CD4-positive, alpha-beta T cell treated with Interleukin-4 for 1 hour (primary cell): ENCODE measurements around the gene TUBGCP2.

Experiments
- DNase-seq, 2 donors: peaks; one replicate each; pipeline ENCODE4 v3.0.0-alpha.2; 2020 to 2022

Gene TUBGCP2

DNA sequence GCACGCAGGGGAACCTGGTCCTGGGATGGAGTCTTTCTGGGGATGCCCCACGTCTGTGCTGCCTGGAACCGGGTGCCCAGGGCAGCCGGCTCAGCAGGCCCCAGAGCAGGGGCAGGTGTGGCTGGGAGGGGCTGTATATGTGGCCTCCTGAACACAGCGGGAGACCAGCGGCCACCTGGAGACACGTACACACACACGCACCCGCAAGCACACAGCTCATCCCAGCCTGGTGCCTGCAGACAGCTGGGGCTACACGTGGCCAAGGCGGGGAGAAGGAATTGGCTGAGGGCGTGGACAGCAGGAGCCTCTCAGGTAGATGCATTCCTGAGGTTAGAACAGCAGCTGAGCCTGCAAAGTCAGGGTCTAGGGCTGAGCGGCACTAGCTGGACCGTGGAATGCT lies 46.0 kb downstream of the TUBGCP2 start:
- no peak for DNase-seq

DNA sequence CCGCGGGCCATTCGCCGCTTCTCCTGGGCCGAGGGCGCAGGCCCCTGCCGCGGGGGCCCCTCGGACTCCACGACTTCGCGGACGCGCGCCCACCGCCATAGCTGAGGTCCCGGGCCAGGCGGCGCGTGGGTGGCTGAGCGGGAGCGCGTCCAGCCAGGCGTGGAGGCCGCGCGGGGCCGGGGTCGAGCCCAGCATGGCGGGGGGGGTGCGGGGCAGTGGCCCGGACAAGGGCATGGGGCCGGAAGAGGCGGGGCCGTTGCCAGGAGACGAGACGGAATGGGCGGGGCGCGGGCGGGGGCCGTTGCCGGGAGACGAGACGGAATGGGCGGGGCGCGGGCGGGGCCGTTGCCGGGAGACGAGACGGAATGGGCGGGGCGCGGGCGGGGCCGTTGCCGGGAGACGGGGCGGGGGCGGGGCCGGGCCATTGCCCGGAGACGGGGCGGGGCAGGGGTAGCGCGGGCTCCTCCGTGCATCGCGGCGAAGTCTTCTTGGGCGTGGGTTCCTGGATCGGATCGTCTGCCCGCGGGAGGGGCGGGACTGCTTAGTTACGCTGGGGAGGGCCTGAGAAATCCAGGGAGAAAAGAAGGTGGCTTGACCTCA lies 46.8 kb downstream of the TUBGCP2 start:
- DNase-seq: peak; percentile 91

DNA sequence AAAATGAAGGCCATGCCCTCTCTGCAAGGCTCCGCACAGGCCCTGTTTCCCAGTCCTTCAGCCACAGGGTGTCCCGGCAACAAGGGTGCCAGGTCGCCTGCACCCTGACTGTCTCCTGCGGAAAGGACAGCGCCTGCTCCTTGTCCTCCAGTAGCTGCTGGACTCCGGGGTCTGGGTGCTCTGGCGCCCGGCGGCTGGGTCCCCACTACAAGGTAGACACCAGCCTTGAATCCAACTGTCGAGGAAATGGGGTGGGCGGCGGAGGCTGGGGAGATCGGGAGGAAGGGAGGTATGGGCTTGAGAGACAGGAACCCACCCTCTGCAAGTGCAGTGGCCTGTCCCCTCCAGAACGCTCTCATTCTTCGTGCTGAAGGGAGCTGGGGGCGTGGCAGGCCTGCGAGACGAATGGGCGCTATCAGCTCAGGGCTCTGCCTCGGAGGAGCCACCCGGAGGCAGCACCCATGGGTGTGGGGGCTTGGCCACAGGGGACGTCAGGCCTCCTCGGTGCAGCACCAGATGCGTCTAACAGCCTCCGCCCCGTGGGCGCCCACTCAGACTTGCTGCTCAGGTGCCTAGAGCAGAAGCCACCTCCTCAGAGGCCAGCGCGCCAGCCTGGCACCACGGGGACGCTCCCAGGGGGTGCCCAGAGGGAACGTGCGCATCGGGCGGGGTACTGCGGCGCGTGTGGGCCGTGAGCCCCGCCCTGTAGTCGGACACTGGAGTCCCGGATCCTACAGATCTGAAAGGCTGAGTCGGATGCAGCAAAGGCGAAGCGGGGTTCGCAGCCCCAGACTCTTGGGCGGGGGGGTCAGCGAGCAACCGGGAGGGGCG lies 47.6 kb downstream of the TUBGCP2 start:
- peak; percentile 73 to 75 for DNase-seq

DNA sequence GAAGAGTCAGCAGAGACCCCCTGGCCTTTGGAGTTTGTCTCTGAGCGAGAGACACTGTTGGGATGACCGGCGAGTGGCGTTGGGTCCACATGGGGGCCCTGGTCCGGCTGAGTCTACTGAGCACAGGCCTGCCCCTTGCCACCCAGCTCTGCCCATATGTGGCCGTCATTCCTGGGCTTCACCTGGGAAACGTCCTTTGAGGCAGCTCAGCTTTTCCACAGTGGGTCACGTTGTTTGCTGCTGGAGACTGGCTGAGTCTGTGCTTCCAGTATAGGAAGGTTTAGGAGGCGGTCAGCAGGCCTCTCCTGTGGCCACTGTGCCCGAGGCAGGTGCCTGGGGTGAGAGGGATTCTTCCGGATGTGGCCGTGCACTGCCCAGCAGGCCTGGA lies 49.1 kb downstream of the TUBGCP2 start:
- no peak for DNase-seq

DNA sequence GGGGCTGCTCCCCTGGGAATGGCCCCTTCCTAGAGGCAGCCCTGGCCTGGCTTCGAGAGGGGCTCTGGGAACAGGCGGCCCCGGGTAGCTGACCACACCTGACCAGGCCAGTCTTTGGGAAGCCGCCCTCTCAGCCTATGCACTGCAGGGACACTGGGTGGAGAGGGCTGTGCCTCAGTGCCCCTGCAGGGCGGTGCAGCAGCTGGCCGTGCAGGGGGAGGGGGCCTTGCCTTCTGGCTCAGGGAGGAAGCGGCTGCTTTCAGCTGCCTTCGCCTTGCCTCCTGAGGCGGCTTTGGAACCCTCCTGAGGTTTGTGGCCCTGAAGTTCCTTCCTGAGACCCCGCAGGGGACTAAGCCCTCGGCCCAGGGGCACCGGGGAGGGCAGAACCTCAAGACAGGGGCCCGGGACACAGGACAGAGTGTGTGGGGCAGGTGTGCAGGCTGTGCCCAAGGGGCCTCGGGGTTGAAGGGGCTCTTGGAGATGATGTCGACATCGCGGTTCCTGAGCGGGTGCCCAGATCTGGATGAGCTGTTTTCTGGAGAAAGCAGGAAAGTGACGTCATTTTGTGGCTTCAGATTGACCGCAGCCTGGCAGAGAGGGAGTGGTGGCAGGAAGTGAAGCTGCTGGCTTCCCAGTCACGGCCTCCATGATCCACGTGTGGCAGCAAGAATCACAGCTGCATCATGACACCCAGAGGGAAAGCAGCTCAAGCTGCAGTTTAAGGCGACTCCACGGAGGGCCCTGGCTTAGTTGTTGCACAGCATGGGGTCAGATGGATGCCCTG lies 49.7 kb downstream of the TUBGCP2 start:
- peak; percentile 92 to 93 for DNase-seq

DNA sequence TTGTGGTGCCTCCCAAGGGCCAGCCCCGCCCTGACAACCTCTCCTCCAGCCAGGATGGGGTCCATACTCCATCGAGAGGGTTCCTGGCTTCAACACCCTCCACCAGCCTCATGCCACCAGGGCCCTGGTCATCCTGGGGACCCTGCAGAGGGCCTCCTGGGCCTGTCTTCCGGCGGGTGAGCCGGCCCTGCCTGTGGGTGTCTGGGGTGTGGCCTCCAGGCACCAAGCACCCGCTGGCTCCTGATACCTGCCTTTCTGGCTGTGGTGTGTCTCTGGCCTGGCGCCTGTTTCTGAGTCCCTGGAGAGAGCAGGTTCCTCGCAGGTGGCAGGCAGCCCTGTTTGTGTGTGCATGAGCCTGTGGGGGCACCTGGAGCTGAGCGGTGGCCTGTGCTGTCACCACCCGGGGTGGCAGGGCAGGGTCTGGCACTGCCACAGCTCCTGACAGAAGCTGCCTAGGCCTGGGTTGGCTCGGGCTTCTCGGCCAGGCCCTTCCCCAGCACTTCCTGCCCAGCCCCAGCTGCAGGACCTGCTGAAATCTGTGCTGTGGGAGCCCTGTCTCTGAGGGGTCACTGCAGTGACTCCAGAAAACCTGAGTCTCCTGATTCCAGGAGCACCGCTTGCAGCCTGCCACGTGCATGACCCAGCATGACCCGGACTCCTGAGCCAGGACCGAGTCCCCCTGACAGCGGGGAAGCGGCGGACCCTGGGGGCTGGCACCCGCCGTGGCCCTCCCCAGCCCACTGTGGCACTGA lies 50.4 kb downstream of the TUBGCP2 start:
- DNase-seq: peak; percentile 41 to 50

DNA sequence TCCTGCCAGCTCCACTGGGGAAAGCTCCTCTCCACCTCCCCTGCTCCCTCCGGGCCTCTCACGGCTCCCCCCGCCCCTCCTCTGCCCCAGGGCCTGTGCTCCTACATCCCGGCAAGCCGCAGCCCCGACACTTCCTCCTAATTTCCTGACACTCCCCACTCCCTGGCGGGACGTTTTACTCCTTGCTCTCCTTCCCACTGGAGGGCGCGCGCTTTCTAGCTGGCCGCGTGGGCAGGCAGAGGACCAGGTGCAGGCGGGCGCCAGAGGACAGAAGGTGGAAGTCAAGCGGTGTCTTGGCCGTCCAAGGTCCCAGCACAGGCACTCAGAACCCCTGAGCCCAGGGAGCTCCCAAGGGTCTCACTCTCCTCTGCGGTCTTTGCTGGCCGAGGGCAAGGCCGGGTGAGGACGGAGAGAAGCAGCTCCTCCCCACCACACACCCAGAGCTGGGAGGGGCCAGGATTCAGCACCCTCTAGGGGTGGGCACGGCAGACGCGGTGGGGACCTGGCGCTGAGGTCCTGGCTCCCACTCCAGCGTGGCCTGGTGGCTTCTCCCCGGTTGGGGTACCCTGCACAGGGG lies 51.1 kb downstream of the TUBGCP2 start:
- DNase-seq: peak in 1 of 2 donors; percentile 53

DNA sequence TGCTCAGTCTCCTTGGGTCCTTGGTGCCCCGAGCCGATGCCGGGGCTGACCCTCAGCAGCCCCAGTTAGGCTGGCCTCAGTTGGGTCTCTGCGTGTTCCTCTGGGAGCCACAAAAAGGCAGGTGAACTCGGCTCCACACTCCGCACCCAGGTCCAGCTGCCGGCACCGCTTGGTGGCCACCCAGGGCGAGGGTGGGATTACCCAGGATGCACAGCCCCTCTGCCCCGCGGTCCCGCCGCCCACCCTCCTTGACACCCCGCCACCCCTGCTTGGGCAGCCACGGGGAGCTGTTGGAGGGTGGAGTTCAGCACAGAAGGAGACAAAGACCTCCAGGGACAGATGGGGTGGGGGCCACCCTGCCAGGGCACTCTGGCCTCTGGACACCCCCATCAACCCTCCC lies 53.3 kb downstream of the TUBGCP2 start:
- DNase-seq: no peak

DNA sequence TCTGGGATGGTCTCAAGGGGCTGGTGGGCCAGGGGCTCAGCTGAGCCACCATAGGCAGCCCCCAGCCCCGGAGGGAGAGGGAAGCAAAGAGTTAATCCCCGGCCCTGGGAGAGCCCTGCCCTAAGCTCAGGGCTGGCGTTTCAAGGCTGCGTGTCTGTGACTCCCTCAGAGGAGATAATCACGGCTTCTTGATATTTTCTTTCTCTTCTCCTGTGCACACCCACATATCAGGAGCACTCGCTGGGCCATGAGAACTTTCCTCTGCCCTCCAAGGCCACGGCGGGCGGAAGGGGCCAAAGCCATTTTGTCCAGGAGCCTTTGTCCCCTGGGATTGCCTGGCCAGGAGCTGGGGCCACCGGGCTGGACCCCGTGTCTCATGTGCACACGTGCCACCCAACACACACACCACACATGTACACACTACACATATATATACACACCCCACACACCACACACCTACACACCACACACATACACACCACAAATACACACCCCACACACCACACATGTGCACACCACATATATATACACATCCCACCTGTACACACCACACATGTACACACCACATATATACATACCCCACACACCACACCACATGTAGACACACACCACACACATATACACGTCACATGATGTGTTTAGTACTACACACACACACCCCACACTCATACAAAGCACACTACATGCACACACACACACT lies 54.1 kb downstream of the TUBGCP2 start:
- DNase-seq: no peak

DNA sequence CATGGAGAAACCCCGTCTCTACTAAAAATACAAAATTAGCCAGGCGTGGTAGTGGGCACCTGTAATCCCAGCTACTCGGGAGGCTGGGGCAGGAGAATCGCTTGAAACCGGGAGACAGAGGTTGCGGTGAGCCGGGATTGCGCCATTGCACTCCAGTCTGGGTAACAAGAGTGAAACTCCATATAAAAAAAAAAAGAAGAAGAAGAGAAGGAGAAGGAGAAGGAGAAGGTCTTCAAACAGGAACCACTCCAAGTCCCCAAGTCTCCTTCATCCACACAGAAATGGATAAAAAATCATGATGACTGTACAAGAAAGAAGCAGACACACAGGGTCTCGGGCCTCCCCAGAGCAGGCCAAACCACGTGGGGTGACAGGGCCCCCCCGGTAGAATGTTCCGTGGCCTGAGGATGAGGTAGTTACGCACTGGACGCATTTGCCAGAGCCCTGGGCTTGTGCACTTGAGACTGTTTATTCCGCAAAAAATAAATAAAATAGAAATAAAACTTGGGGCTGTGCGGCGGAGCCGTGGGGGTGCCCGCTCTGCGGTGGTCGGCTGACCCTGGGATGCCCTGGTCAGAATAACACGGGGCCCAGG lies 55.2 kb downstream of the TUBGCP2 start:
- DNase-seq: no peak

DNA sequence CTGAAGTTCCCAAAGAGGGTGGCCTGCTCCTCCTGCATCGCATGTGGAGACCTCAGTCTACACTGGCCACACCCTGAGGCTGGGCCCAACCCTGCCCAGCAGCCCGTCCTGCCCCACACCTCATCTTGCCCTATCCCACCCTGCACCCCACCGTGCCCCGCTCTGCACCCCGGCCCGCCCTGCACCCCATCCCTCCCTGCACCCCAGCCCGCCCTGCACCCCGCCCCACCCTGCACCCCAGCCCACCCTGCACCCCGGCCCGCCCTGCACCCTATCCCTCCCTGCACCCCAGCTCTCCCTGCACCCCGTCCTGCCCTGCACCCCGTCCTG lies 56.5 kb downstream of the TUBGCP2 start:
- no peak for DNase-seq

DNA sequence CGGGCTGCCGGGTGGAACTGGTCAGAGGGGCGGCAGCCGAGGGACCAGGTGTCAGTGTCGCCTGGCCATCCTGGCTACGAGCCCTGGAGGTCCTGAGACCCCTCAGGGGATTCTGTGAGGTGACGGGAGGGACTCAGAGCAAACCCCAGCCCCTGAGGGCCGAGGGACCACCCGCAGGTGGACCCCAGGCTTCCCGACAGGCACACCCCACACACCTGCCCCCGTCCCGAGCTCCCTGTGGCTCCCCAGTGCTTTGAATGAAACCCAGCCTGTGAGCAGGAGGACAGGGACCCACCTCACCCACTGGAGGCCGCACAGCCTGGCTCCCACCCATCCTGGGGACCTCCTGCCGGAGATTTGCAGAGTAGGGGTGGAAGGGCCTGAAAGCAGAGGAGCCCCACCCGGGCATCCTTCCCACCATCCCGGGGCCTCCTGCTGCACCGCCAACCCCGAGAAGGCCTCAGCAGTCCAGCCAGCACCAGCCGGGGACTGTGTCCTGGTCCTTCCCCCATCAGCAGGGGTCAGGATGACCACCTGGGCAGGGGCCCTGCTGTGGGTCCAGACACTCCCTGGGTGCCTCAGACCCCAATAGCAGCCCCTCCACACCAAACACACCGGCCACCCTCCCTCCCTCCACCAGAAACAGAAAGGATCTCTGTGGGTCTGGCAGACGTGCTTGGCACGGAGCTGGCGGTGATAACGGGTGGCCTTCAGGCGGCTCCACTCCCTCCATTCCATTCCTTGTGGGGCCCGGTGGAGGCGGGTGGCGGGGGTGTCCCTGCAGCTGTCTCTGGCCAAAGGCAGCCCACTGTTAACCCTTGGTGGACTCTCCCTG lies 57.1 kb downstream of the TUBGCP2 start:
- no peak for DNase-seq

DNA sequence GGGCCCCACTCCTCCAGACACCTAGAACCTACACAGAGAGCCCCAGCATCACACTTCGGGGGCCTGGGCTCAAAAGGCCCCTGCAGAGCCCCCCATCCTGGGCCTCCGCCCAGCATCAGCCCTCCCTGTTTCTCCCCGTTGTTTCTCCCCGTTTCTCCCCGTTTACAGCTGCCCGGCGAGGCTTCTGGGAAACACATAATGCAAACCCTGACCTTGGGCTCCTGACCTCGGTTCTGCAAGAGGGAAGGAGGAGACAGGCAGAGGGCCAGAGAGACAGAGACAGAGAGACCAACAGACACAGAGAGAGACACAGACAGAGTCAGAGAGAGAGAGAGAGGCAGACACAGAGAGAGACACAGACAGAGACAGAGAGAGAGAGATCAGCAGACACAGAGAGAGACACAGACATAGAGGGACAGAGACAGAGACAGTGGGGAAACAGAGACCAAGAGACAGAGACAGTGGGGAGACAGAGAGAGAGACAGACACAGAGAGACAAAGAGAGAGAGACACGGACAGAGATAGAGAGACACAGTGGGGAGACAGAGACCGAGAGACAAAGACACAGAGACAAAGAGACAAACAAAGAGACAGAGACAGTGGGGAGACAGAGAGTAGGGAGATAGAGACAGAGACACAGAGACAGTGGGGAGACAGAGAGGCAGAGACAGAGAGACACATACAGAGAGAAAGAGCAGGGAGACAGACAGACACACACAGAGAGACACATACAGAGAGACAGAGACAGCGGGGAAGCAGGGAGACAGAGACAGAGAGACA lies 58.5 kb downstream of the TUBGCP2 start:
- no peak for DNase-seq

DNA sequence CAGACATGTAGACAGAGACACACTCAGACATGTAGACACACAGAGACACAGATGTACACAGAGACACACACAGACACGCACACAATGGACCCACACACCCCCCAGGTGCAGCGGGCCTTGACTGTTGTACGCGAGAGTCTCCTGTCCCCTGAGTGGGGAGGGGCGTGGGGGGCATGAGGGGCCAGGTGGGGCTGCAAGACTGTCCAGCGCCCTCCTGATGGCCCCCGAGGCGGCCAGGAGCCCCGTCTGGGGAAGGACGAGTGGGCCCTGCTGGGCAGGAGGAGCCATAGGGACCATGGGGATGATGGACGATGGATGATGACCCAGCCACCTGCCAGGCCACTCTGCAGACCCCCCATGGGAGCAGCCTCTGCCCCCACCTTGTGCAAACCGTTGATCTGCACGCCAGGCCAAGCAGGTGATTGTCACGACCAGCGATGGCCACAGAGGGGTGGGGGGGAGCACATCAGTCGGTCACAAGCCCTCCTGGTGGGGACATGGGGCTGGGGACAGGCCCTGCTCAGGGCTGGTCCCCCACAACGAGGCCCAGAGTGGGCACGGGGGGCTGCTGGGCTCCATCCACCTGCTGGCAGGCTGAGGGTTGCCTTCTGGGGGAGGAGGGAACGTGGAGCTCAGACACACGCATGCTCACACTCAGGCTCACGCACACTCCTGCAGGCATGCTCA lies 59.4 kb downstream of the TUBGCP2 start:
- DNase-seq: no peak

DNA sequence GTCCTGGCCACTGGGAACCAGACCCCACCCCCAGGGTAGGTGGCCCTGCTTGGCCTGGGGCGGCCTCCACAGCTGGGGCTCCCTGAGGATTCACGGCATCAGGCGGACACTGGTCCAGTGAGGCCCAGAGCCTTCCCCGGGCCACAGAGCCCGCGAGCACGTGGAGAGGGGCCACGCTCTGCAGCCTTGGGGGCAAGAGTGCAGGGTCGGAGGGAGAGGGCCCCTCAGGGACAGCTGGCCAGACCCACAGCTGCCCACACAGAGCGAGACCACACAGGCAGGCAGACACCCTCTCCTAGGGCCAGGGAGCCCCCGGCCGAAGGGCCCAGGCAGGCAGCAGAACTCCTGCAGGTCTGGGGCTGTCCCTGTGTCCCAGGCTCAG lies 60.3 kb downstream of the TUBGCP2 start:
- DNase-seq: no peak

DNA sequence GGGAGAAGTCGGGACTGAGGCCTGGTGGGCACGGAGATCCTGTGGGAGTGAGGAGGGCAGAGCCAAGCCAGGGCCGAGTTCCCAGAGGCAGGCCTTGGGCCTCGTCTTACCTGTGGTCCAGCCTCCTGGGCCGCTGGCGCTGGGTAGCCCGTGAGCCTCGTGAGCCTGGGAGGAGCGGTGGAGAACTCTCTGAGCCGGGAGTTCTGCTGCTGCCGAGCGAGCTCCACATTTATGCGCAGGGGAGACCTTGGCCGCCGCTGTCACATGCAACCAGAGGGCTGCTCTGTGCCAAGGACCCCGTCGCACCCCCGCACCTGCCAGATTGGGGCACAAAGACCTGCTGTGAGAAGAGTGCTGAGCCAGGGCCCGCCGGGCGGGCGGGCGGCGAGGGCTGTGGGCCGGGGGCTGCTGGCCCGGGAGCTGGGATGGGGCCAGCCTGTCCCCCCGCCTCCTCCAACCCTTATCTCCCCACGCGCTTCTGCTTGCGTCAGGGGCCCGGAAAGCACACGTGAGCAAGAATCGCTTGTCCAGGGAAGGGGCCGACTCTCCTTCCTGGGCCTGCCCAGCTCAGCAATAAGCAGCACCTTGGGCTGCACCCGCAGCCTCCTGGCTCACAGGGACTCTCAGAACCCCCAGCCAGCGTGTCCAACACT lies 60.9 kb downstream of the TUBGCP2 start:
- no peak for DNase-seq

DNA sequence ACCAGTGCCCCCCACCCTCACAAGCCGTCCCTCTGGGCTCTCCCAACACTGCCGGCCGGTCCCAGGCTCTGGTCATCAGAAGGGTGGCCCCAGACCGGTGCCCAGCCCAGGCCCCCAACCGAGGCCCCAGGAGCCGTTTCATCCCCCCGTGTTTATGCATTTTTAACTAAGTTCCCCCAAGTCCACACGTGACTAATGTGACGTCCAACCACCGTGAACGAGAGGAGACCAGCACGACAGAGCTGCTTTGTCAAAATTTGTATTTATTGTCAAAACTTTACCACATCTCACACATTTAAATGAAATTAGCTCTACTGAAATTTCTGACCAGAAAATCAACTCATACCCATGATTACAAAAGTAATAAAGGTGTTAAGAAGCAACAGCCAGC lies 62.4 kb downstream of the TUBGCP2 start:
- no peak for DNase-seq

DNA sequence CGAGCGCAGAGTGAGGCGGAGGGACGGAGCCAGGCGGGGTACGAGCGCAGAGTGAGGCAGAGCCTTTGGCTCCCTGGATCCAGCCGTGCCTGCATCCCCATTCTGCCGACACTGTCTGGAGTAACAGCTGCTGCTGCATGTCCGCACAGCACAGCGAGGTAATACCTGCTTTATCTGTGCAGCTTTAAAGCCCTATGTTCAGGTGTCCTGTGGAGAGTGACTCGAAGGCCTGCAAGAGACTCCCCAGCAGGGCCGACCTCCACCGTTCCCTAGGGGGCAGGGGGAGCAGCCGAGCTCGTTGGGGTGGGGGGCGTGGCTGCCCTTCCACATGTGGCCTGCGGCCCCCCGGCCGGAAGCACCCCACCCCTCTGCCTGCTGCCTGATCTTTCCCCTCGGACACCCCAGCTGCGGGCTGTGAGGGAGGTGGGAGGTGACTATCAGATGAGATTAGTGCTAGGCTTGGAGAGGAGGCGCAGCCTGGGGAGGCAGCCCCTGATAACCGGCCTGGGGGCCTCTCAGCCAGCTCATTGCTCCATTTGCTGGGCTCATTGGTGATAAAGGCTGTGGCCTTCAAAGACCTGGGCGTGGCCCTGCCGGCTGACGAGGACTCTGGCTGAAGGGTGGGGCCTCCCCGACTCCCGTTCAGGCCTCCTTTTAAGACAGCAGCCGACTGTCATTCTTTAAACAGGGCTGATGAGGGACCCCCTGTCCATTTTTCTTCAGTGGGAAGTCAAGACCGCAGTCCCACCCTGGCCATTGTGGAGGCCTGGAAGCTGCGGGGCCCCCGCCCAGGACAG lies 63.0 kb downstream of the TUBGCP2 start:
- no peak for DNase-seq
